ENCODE results near the gene BCL2L15. TPM values are rescaled to one million over a fixed set of nuclear protein-coding genes. Genes with fewer than 3 reads are reported as not detected.

The BCL2L15 gene
- 1 to 10 TPM; 4.2 to 4.6 TPM for polyA plus RNA-seq

DNA sequence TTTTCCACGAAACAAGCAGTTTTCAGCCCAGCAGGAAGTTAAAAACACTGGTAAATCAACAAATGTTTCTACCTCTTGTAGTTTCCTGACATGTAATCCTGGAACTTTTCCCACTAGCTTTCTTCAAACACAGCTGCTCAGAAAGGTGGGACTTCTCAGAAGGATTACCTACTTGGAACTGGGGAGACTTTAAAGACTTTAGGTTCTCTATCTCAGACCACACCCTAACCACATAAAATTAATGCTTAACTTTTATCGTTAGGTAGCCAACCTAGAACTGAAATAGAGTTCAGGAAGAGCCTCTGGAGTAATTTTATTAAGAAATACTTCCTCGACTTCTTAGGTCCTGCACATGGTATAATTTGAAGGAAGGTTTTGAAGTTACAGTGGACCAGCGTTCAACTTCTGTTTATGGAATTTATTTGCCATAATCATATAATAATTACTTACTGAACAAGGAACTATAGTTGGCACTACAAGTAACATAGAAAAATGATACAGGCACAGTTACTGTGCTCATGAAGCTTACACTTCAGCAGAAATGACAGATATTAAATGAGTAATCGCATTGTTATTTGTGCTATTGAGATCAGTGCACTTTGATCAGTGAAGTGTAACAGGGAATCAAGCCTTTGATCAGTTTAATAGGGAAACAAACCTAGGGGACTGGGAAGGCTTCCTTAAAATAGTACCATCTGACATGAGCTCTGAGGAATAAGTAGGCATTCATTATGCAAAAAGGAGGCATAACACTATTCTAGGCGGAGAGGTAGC is at the start of gene BCL2L15:
Gene BCL2L15 (minus strand): TSS at position 180 of the 774 bp plus-strand sequence. CDS start 206 bp downstream, outside the sequence.
- peak within 1 kb of the TSS; percentile 18 to 26 for H3K4me3 ChIP-seq (ENCODE audit: low read depth in 1 of 2, low read length in 2 of 2)
- 43 to 49% methylated on average over 6 of the region's 6 CpGs for WGBS, 2 donors

GRCh38 chr1:113937146-113937545 is 49.8 kb upstream of the BCL2L15 start:
- Histone ChIP-seq H3K9me3 (ENCODE audit: control insufficient read depth in 2 of 2, insufficient read depth in 1 of 2, low read depth in 1 of 2, low read length in 1 of 2) (no peaks in the 10 kb centered on the region), H3K36me3 (ENCODE audit: control insufficient read depth in 2 of 2, insufficient read depth in 2 of 2, low read length in 1 of 2) (peaks cover 3 to 10% of the 10 kb centered on the region in 2 donors), H3K27ac (ENCODE audit: low read depth in 2 of 2, low read length in 1 of 2) (no peak overlapping the region), H3K4me1 (ENCODE audit: control insufficient read depth in 2 of 2, insufficient read depth in 2 of 2, low read length in 1 of 2) (peaks cover 0 to 7% of the 10 kb centered on the region in 2 donors), H3K4me3 (ENCODE audit: low read depth in 1 of 2, low read length in 2 of 2) (no peak overlapping the region), H3K27me3 (ENCODE audit: control insufficient read depth in 1 of 2, insufficient read depth in 2 of 2, low read length in 2 of 2) (no peaks in the 10 kb centered on the region)
- 74 to 78% methylated on average over 1 of the region's 1 CpG for WGBS, 2 donors

More for the DNA sequence above, at the start of gene BCL2L15:
- Histone ChIP-seq H3K36me3 (ENCODE audit: control insufficient read depth in 2 of 2, insufficient read depth in 2 of 2, low read length in 1 of 2) (no peaks in the 10 kb centered on the region), H3K27ac (ENCODE audit: low read depth in 2 of 2, low read length in 1 of 2) (peak within 1 kb of the TSS; percentile 65 to 80), H3K27me3 (ENCODE audit: control insufficient read depth in 1 of 2, insufficient read depth in 2 of 2, low read length in 2 of 2) (no peaks in the 10 kb centered on the region), H3K4me1 (ENCODE audit: control insufficient read depth in 2 of 2, insufficient read depth in 2 of 2, low read length in 1 of 2) (peaks cover 0 to 3% of the 10 kb centered on the region in 2 donors), H3K9me3 (ENCODE audit: control insufficient read depth in 2 of 2, insufficient read depth in 1 of 2, low read depth in 1 of 2, low read length in 1 of 2) (no peaks in the 10 kb centered on the region)

DNA sequence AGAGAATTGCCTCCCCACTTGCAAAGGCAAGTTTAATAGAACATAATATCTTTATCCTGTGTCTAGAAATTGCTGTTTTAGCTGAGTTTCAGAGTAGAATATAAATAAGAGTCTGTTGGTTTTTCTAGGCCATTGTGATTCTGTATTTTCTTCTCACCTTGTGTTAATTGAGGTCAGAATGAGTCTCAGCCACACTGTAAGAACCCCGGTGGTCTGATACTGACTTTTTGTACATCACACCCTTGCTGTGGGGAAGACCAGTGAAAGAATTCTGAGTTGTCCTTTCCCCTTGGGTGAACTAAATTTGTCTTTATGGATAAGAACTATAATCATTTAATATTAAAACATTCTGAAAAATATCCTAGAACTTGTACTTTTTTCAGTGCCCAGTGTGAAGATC is 48.6 kb upstream of the BCL2L15 start:
- Histone ChIP-seq H3K9me3 (ENCODE audit: control insufficient read depth in 2 of 2, insufficient read depth in 1 of 2, low read depth in 1 of 2, low read length in 1 of 2) (no peaks in the 10 kb centered on the region), H3K27me3 (ENCODE audit: control insufficient read depth in 1 of 2, insufficient read depth in 2 of 2, low read length in 2 of 2) (no peaks in the 10 kb centered on the region), H3K27ac (ENCODE audit: low read depth in 2 of 2, low read length in 1 of 2) (no peak overlapping the region), H3K4me1 (ENCODE audit: control insufficient read depth in 2 of 2, insufficient read depth in 2 of 2, low read length in 1 of 2) (peaks cover 0 to 7% of the 10 kb centered on the region in 2 donors), H3K4me3 (ENCODE audit: low read depth in 1 of 2, low read length in 2 of 2) (no peak overlapping the region), H3K36me3 (ENCODE audit: control insufficient read depth in 2 of 2, insufficient read depth in 2 of 2, low read length in 1 of 2) (peaks cover under 1 to 7% of the 10 kb centered on the region in 2 donors)
- 66 to 76% methylated on average over 1 of the region's 1 CpG for WGBS, 2 donors

DNA sequence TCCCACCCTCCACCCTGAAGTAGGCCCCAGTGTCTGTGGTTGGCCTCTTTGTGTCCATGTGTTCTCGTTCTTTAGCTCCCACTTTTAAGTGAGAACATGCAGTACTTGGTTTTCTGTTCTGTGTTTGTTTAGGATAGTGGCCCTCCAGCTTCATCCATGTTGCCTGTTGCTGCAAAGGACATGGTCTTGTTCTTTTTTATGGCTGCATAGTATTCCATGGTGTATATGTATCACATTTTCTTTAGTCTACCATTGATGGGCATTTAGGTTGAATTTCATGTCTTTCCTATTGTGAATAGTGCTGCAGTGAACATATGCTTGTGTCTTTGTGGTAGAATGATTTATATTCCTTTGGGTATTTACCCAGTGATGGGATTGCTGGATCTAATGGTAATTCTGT is 47.8 kb upstream of the BCL2L15 start:
- WGBS, 2 donors, result 98 to 100% methylated on average over 1 of the region's 1 CpG
- H3K27ac ChIP-seq (ENCODE audit: low read depth in 2 of 2, low read length in 1 of 2), result no peak overlapping the region
- no peaks in the 10 kb centered on the region for H3K9me3 ChIP-seq (ENCODE audit: control insufficient read depth in 2 of 2, insufficient read depth in 1 of 2, low read depth in 1 of 2, low read length in 1 of 2)
- no peaks in the 10 kb centered on the region for H3K27me3 ChIP-seq (ENCODE audit: control insufficient read depth in 1 of 2, insufficient read depth in 2 of 2, low read length in 2 of 2)
- H3K4me3 ChIP-seq (ENCODE audit: low read depth in 1 of 2, low read length in 2 of 2), result no peak overlapping the region
- H3K36me3 ChIP-seq (ENCODE audit: control insufficient read depth in 2 of 2, insufficient read depth in 2 of 2, low read length in 1 of 2), result no peaks in the 10 kb centered on the region
- peaks cover 0 to 7% of the 10 kb centered on the region in 2 donors for H3K4me1 ChIP-seq (ENCODE audit: control insufficient read depth in 2 of 2, insufficient read depth in 2 of 2, low read length in 1 of 2)

GRCh38 chr1:113934511-113935055 is 47.2 kb upstream of the BCL2L15 start:
- H3K4me1 ChIP-seq (ENCODE audit: control insufficient read depth in 2 of 2, insufficient read depth in 2 of 2, low read length in 1 of 2), result peaks cover 0 to 7% of the 10 kb centered on the region in 2 donors

GRCh38 chr1:113934006-113934405 is 46.6 kb upstream of the BCL2L15 start:
- Histone ChIP-seq H3K27me3 (ENCODE audit: control insufficient read depth in 1 of 2, insufficient read depth in 2 of 2, low read length in 2 of 2) (no peaks in the 10 kb centered on the region), H3K36me3 (ENCODE audit: control insufficient read depth in 2 of 2, insufficient read depth in 2 of 2, low read length in 1 of 2) (no peaks in the 10 kb centered on the region), H3K9me3 (ENCODE audit: control insufficient read depth in 2 of 2, insufficient read depth in 1 of 2, low read depth in 1 of 2, low read length in 1 of 2) (no peaks in the 10 kb centered on the region), H3K27ac (ENCODE audit: low read depth in 2 of 2, low read length in 1 of 2) (no peak overlapping the region), H3K4me3 (ENCODE audit: low read depth in 1 of 2, low read length in 2 of 2) (no peak overlapping the region), H3K4me1 (ENCODE audit: control insufficient read depth in 2 of 2, insufficient read depth in 2 of 2, low read length in 1 of 2) (peaks cover 0 to 7% of the 10 kb centered on the region in 2 donors)

More at GRCh38 chr1:113934511-113935055, 47.2 kb upstream of the BCL2L15 start:
- H3K9me3 ChIP-seq (ENCODE audit: control insufficient read depth in 2 of 2, insufficient read depth in 1 of 2, low read depth in 1 of 2, low read length in 1 of 2), result no peaks in the 10 kb centered on the region
- H3K27me3 ChIP-seq (ENCODE audit: control insufficient read depth in 1 of 2, insufficient read depth in 2 of 2, low read length in 2 of 2), result no peaks in the 10 kb centered on the region
- no peak overlapping the region for H3K27ac ChIP-seq (ENCODE audit: low read depth in 2 of 2, low read length in 1 of 2)
- H3K4me3 ChIP-seq (ENCODE audit: low read depth in 1 of 2, low read length in 2 of 2), result no peak overlapping the region
- H3K36me3 ChIP-seq (ENCODE audit: control insufficient read depth in 2 of 2, insufficient read depth in 2 of 2, low read length in 1 of 2), result no peaks in the 10 kb centered on the region
- 75 to 80% methylated on average over 5 of the region's 5 CpGs for WGBS, 2 donors

DNA sequence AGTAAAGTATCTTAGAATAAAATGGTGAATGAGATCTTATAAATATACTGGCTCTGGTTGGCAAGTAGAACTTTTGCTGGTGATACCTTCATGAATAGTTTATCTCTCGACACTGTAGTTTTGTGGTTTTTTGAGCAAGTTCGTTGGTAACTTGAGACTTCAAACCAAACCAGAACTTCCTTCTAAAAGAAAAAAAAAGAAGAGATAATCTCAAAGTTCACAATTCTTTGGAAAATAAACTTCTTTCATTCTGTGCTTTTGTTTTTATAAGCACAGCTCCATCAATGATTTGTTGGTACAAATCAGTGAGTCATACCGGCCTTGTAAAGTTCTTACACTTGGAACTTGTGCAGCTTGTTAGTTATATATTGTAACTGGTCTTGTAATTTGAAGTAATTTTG is 44.1 kb upstream of the BCL2L15 start:
- peak overlapping the region in 1 of 2 donors; percentile 40 for H3K4me3 ChIP-seq (ENCODE audit: low read depth in 1 of 2, low read length in 2 of 2)
- WGBS, 2 donors, result 13 to 16% methylated on average over 3 of the region's 3 CpGs
- no peaks in the 10 kb centered on the region for H3K9me3 ChIP-seq (ENCODE audit: control insufficient read depth in 2 of 2, insufficient read depth in 1 of 2, low read depth in 1 of 2, low read length in 1 of 2)
- H3K4me1 ChIP-seq (ENCODE audit: control insufficient read depth in 2 of 2, insufficient read depth in 2 of 2, low read length in 1 of 2), result peaks cover 0 to 7% of the 10 kb centered on the region in 2 donors
- H3K27me3 ChIP-seq (ENCODE audit: control insufficient read depth in 1 of 2, insufficient read depth in 2 of 2, low read length in 2 of 2), result no peaks in the 10 kb centered on the region
- no peaks in the 10 kb centered on the region for H3K36me3 ChIP-seq (ENCODE audit: control insufficient read depth in 2 of 2, insufficient read depth in 2 of 2, low read length in 1 of 2)
- H3K27ac ChIP-seq (ENCODE audit: low read depth in 2 of 2, low read length in 1 of 2), result no peak overlapping the region

GRCh38 chr1:113930499-113931161 is 43.2 kb upstream of the BCL2L15 start:
- H3K27me3 ChIP-seq (ENCODE audit: control insufficient read depth in 1 of 2, insufficient read depth in 2 of 2, low read length in 2 of 2), result no peaks in the 10 kb centered on the region
- H3K27ac ChIP-seq (ENCODE audit: low read depth in 2 of 2, low read length in 1 of 2), result peak overlapping the region; percentile 98
- H3K4me1 ChIP-seq (ENCODE audit: control insufficient read depth in 2 of 2, insufficient read depth in 2 of 2, low read length in 1 of 2), result peaks cover 0 to 7% of the 10 kb centered on the region in 2 donors
- 0 to 3% methylated on average over 8 of the region's 8 CpGs for whole genome bisulfite sequencing, 2 donors
- peak overlapping the region; percentile 92 to 94 for H3K4me3 ChIP-seq (ENCODE audit: low read depth in 1 of 2, low read length in 2 of 2)
- H3K9me3 ChIP-seq (ENCODE audit: control insufficient read depth in 2 of 2, insufficient read depth in 1 of 2, low read depth in 1 of 2, low read length in 1 of 2), result no peaks in the 10 kb centered on the region
- no peaks in the 10 kb centered on the region for H3K36me3 ChIP-seq (ENCODE audit: control insufficient read depth in 2 of 2, insufficient read depth in 2 of 2, low read length in 1 of 2)

GRCh38 chr1:113929750-113930498 is 42.5 kb upstream of the BCL2L15 start:
- Histone ChIP-seq H3K4me1 (ENCODE audit: control insufficient read depth in 2 of 2, insufficient read depth in 2 of 2, low read length in 1 of 2) (peaks cover 0 to 7% of the 10 kb centered on the region in 2 donors), H3K4me3 (ENCODE audit: low read depth in 1 of 2, low read length in 2 of 2) (peak overlapping the region; percentile 92 to 94), H3K27me3 (ENCODE audit: control insufficient read depth in 1 of 2, insufficient read depth in 2 of 2, low read length in 2 of 2) (no peaks in the 10 kb centered on the region), H3K9me3 (ENCODE audit: control insufficient read depth in 2 of 2, insufficient read depth in 1 of 2, low read depth in 1 of 2, low read length in 1 of 2) (no peaks in the 10 kb centered on the region), H3K27ac (ENCODE audit: low read depth in 2 of 2, low read length in 1 of 2) (peak overlapping the region; percentile 98), H3K36me3 (ENCODE audit: control insufficient read depth in 2 of 2, insufficient read depth in 2 of 2, low read length in 1 of 2) (no peaks in the 10 kb centered on the region)
- 0 to 1% methylated on average over 23 to 62 of the region's 64 CpGs for whole genome bisulfite sequencing, 2 donors

Measured in esophagus (tissue), 2 donors.